ENCODE measurements around the gene MSH6. TPM values are rescaled to one million over a fixed set of nuclear protein-coding genes. Genes with fewer than 3 reads are reported as not detected.

The MSH6 gene
- total RNA-seq, 1 experiment from 2014 or later = 275 TPM

DNA sequence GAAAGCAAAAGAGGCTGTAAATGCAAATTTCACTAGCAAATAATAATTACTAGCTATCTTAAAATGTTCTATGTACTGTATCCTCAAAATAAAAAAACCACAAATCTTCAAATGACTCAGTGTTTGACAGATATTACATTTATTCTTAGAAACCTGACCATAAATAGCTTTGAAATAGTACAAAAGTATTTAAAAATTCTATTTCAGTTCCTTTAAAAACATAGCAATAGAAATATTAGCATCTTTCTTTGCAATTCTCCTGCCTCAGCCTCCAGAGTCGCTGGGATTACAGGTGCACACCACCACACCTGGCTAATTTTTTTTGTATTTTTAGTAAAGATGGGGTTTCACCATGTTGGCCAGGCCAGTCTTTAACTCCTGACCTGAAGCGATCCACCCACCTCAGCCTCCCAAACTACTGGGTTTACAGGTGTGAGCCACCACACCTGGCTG lies 50.6 kb downstream of the MSH6 start (continued):
- TF ChIP-seq, protein P1, sequence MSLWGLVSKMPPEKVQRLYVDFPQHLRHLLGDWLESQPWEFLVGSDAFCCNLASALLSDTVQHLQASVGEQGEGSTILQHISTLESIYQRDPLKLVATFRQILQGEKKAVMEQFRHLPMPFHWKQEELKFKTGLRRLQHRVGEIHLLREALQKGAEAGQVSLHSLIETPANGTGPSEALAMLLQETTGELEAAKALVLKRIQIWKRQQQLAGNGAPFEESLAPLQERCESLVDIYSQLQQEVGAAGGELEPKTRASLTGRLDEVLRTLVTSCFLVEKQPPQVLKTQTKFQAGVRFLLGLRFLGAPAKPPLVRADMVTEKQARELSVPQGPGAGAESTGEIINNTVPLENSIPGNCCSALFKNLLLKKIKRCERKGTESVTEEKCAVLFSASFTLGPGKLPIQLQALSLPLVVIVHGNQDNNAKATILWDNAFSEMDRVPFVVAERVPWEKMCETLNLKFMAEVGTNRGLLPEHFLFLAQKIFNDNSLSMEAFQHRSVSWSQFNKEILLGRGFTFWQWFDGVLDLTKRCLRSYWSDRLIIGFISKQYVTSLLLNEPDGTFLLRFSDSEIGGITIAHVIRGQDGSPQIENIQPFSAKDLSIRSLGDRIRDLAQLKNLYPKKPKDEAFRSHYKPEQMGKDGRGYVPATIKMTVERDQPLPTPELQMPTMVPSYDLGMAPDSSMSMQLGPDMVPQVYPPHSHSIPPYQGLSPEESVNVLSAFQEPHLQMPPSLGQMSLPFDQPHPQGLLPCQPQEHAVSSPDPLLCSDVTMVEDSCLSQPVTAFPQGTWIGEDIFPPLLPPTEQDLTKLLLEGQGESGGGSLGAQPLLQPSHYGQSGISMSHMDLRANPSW (CRISPR knock-in tag; conservative IDR thresholded peaks at IDR 0.05; ENCODE audit: low read depth) = no peak
- TF ChIP-seq, protein P2, sequence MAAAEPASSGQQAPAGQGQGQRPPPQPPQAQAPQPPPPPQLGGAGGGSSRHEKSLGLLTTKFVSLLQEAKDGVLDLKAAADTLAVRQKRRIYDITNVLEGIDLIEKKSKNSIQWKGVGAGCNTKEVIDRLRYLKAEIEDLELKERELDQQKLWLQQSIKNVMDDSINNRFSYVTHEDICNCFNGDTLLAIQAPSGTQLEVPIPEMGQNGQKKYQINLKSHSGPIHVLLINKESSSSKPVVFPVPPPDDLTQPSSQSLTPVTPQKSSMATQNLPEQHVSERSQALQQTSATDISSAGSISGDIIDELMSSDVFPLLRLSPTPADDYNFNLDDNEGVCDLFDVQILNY (CRISPR knock-in tag; IDR thresholded peaks at IDR 0.05) = no peak
- TF ChIP-seq ZNF423 (CRISPR knock-in tag; IDR thresholded peaks at IDR 0.05) (no peak), TCF7 (CRISPR knock-in tag; IDR thresholded peaks at IDR 0.05; ENCODE audit: low read depth) (no peak), ZBTB21 (CRISPR knock-in tag; IDR thresholded peaks at IDR 0.05; ENCODE audit: borderline replicate concordance) (no peak)
- TF ChIP-seq, protein P3, sequence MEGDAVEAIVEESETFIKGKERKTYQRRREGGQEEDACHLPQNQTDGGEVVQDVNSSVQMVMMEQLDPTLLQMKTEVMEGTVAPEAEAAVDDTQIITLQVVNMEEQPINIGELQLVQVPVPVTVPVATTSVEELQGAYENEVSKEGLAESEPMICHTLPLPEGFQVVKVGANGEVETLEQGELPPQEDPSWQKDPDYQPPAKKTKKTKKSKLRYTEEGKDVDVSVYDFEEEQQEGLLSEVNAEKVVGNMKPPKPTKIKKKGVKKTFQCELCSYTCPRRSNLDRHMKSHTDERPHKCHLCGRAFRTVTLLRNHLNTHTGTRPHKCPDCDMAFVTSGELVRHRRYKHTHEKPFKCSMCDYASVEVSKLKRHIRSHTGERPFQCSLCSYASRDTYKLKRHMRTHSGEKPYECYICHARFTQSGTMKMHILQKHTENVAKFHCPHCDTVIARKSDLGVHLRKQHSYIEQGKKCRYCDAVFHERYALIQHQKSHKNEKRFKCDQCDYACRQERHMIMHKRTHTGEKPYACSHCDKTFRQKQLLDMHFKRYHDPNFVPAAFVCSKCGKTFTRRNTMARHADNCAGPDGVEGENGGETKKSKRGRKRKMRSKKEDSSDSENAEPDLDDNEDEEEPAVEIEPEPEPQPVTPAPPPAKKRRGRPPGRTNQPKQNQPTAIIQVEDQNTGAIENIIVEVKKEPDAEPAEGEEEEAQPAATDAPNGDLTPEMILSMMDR (IDR thresholded peaks at IDR 0.05) = no peak

DNA sequence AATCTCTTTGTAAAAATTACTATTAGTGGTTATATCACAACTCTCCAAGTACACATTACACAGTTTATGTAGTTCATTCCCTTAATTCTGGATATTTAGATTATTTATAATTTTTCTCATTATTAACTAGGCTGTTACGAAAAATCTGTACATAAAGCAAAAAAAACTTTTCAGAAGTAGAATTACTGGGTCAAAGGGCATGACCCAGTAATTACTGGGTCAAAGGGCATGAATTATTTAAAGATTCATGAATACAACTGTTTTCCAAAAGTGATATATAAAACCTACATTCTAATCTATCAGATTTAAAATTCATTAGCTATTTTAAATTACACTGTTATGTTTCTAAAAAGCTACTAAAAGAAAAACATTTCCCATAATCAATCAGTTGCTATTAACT lies 55.3 kb downstream of the MSH6 start:
- Mint-ChIP-seq H3K4me3 (no peak overlapping the region), H3K27ac (no peak overlapping the region), H3K4me1 (no peaks in the 10 kb centered on the region), H3K9me3 (no peaks in the 10 kb centered on the region), H3K36me3 (peaks cover 45% of the 10 kb centered on the region), H3K27me3 (ENCODE audit: low read depth) (no peaks in the 10 kb centered on the region)
- ATAC-seq (no peak), DNase-seq (ENCODE audit: low spot score) (no peak)
- ChIA-PET CTCF (no interaction called here), POLR2A (interaction anchor here (0.6 kb wide), 1 partner anchor 543 kb away, joined by 3 read pairs; no protein-coding TSS in a partner anchor)
- TF ChIP-seq TEAD4 (CRISPR knock-in tag; IDR thresholded peaks at IDR 0.05) (no peak), CREM (CRISPR knock-in tag; IDR thresholded peaks at IDR 0.05) (no peak), TCF7 (CRISPR knock-in tag; IDR thresholded peaks at IDR 0.05; ENCODE audit: low read depth) (no peak), GABPB1 (CRISPR knock-in tag; IDR thresholded peaks at IDR 0.05) (no peak), TEAD1 (CRISPR knock-in tag; IDR thresholded peaks at IDR 0.05) (no peak), NR3C1 (CRISPR knock-in tag; conservative IDR thresholded peaks at IDR 0.05; ENCODE audit: low read depth) (no peak), TP53 (CRISPR knock-in tag; IDR thresholded peaks at IDR 0.05) (no peak), FOXK1 (CRISPR knock-in tag; IDR thresholded peaks at IDR 0.05) (no peak), NFYB (CRISPR knock-in tag; conservative IDR thresholded peaks at IDR 0.05; ENCODE audit: low read depth) (no peak), PRRX2 (CRISPR knock-in tag; IDR thresholded peaks at IDR 0.05) (no peak), GTF2I (CRISPR knock-in tag; conservative IDR thresholded peaks at IDR 0.05) (no peak), NFATC4 (CRISPR knock-in tag; IDR thresholded peaks at IDR 0.05) (no peak), FOXJ3 (CRISPR knock-in tag; IDR thresholded peaks at IDR 0.05; ENCODE audit: borderline replicate concordance) (no peak), ZNF263 (CRISPR knock-in tag; IDR thresholded peaks at IDR 0.05; ENCODE audit: low read depth) (no peak), JUN (CRISPR knock-in tag; IDR thresholded peaks at IDR 0.05) (no peak)
- TF ChIP-seq, protein P4, sequence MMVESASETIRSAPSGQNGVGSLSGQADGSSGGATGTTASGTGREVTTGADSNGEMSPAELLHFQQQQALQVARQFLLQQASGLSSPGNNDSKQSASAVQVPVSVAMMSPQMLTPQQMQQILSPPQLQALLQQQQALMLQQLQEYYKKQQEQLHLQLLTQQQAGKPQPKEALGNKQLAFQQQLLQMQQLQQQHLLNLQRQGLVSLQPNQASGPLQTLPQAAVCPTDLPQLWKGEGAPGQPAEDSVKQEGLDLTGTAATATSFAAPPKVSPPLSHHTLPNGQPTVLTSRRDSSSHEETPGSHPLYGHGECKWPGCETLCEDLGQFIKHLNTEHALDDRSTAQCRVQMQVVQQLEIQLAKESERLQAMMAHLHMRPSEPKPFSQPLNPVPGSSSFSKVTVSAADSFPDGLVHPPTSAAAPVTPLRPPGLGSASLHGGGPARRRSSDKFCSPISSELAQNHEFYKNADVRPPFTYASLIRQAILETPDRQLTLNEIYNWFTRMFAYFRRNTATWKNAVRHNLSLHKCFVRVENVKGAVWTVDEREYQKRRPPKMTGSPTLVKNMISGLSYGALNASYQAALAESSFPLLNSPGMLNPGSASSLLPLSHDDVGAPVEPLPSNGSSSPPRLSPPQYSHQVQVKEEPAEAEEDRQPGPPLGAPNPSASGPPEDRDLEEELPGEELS (CRISPR knock-in tag; IDR thresholded peaks at IDR 0.05) = no peak
- TF ChIP-seq, protein P5, sequence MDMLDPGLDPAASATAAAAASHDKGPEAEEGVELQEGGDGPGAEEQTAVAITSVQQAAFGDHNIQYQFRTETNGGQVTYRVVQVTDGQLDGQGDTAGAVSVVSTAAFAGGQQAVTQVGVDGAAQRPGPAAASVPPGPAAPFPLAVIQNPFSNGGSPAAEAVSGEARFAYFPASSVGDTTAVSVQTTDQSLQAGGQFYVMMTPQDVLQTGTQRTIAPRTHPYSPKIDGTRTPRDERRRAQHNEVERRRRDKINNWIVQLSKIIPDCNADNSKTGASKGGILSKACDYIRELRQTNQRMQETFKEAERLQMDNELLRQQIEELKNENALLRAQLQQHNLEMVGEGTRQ (CRISPR knock-in tag; IDR thresholded peaks at IDR 0.05) = no peak
